ENCODE measurements around the gene CLEC4F. TPM values are rescaled to one million over a fixed set of nuclear protein-coding genes. Genes with fewer than 3 reads are reported as not detected.

Gene CLEC4F
- total RNA-seq, 2 donors from 2014 or later: 0.15 TPM; not detected in 1

GRCh38 chr2:70834106-70834505 is 13.7 kb upstream of the CLEC4F start:
- no peak for ATAC-seq
- no peaks in the 10 kb centered on the region for H3K9me3 ChIP-seq (ENCODE audit: control insufficient read depth, low read length, poor library complexity, severe bottlenecking)
- H3K27me3 Mint-ChIP-seq: peaks cover 67% of the 10 kb centered on the region
- peaks cover 7% of the 10 kb centered on the region for H3K4me1 Mint-ChIP-seq
- H3K27ac Mint-ChIP-seq: no peak overlapping the region
- H3K36me3 Mint-ChIP-seq (ENCODE audit: low read depth): no peaks in the 10 kb centered on the region
- no peak for DNase-seq
- H3K4me3 Mint-ChIP-seq: no peak overlapping the region

- H3K36me3 Mint-ChIP-seq (ENCODE audit: low read depth): no peaks in the 10 kb centered on the region
- no peaks in the 10 kb centered on the region for H3K9me3 ChIP-seq (ENCODE audit: control insufficient read depth, low read length, poor library complexity, severe bottlenecking)
- H3K27ac Mint-ChIP-seq: no peak overlapping the region
- H3K27me3 Mint-ChIP-seq: peaks cover 58% of the 10 kb centered on the region
- peaks cover 7% of the 10 kb centered on the region for H3K4me1 Mint-ChIP-seq
- no peak for ATAC-seq
- DNase-seq: no peak
- no peak overlapping the region for H3K4me3 Mint-ChIP-seq
Measured at GRCh38 chr2:70833246-70833645, 12.8 kb upstream of the CLEC4F start.

GRCh38 chr2:70832386-70832785 is 12.0 kb upstream of the CLEC4F start:
- ATAC-seq: no peak
- H3K27me3 Mint-ChIP-seq: peaks cover 57% of the 10 kb centered on the region

GRCh38 chr2:70831861-70832260 is 11.5 kb upstream of the CLEC4F start:
- peaks cover 10% of the 10 kb centered on the region for H3K4me1 Mint-ChIP-seq
- DNase-seq (no peak), ATAC-seq (no peak)
- peaks cover 60% of the 10 kb centered on the region for H3K27me3 Mint-ChIP-seq
- peaks cover 2% of the 10 kb centered on the region for H3K36me3 Mint-ChIP-seq (ENCODE audit: low read depth)
- no peak overlapping the region for H3K4me3 Mint-ChIP-seq
- H3K27ac Mint-ChIP-seq: no peak overlapping the region
- no peaks in the 10 kb centered on the region for H3K9me3 ChIP-seq (ENCODE audit: control insufficient read depth, low read length, poor library complexity, severe bottlenecking)

More at GRCh38 chr2:70832386-70832785, 12.0 kb upstream of the CLEC4F start:
- no peaks in the 10 kb centered on the region for H3K9me3 ChIP-seq (ENCODE audit: control insufficient read depth, low read length, poor library complexity, severe bottlenecking)
- DNase-seq: no peak
- Mint-ChIP-seq H3K36me3 (ENCODE audit: low read depth) (no peaks in the 10 kb centered on the region), H3K4me3 (no peak overlapping the region), H3K4me1 (peaks cover 7% of the 10 kb centered on the region), H3K27ac (no peak overlapping the region)

GRCh38 chr2:70830366-70830765 is 10.0 kb upstream of the CLEC4F start:
- ATAC-seq: no peak
- peaks cover 3% of the 10 kb centered on the region for H3K36me3 Mint-ChIP-seq (ENCODE audit: low read depth)
- H3K27me3 Mint-ChIP-seq: peaks cover 51% of the 10 kb centered on the region
- no peak overlapping the region for H3K27ac Mint-ChIP-seq
- no peak for DNase-seq
- H3K4me3 Mint-ChIP-seq: no peak overlapping the region
- H3K4me1 Mint-ChIP-seq: peaks cover 6% of the 10 kb centered on the region
- H3K9me3 ChIP-seq (ENCODE audit: control insufficient read depth, low read length, poor library complexity, severe bottlenecking): no peaks in the 10 kb centered on the region

- Mint-ChIP-seq H3K4me3 (no peak overlapping the region), H3K36me3 (ENCODE audit: low read depth) (peaks cover 3% of the 10 kb centered on the region), H3K27ac (no peak overlapping the region), H3K27me3 (peaks cover 46% of the 10 kb centered on the region), H3K4me1 (peaks cover 6% of the 10 kb centered on the region)
- DNase-seq (no peak), ATAC-seq (no peak)
- H3K9me3 ChIP-seq (ENCODE audit: control insufficient read depth, low read length, poor library complexity, severe bottlenecking): no peaks in the 10 kb centered on the region
Measured at GRCh38 chr2:70829916-70830315, 9.5 kb upstream of the CLEC4F start.

- H3K4me1 Mint-ChIP-seq: peaks cover 6% of the 10 kb centered on the region
- DNase-seq (no peak), ATAC-seq (no peak)
- no peak overlapping the region for H3K27ac Mint-ChIP-seq
- peaks cover 42% of the 10 kb centered on the region for H3K27me3 Mint-ChIP-seq
- peaks cover 3% of the 10 kb centered on the region for H3K36me3 Mint-ChIP-seq (ENCODE audit: low read depth)
- no peaks in the 10 kb centered on the region for H3K9me3 ChIP-seq (ENCODE audit: control insufficient read depth, low read length, poor library complexity, severe bottlenecking)
- H3K4me3 Mint-ChIP-seq: no peak overlapping the region
Measured at GRCh38 chr2:70828914-70829824, 8.8 kb upstream of the CLEC4F start.

- ATAC-seq: no peak
- Mint-ChIP-seq H3K4me1 (peaks cover 4% of the 10 kb centered on the region), H3K27ac (no peak overlapping the region), H3K36me3 (ENCODE audit: low read depth) (peaks cover 3% of the 10 kb centered on the region), H3K27me3 (peaks cover 34% of the 10 kb centered on the region), H3K4me3 (no peak overlapping the region)
- DNase-seq: no peak
- H3K9me3 ChIP-seq (ENCODE audit: control insufficient read depth, low read length, poor library complexity, severe bottlenecking): no peaks in the 10 kb centered on the region
Measured at GRCh38 chr2:70828115-70828514, 7.7 kb upstream of the CLEC4F start.

- Mint-ChIP-seq H3K27me3 (peaks cover 31% of the 10 kb centered on the region), H3K36me3 (ENCODE audit: low read depth) (peaks cover 3% of the 10 kb centered on the region), H3K4me3 (no peak overlapping the region), H3K27ac (no peak overlapping the region), H3K4me1 (peaks cover 4% of the 10 kb centered on the region)
- ATAC-seq (no peak), DNase-seq (no peak)
- H3K9me3 ChIP-seq (ENCODE audit: control insufficient read depth, low read length, poor library complexity, severe bottlenecking): no peaks in the 10 kb centered on the region
Measured at GRCh38 chr2:70827388-70827787, 7.0 kb upstream of the CLEC4F start.

- H3K27me3 Mint-ChIP-seq: peaks cover 28% of the 10 kb centered on the region
- H3K9me3 ChIP-seq (ENCODE audit: control insufficient read depth, low read length, poor library complexity, severe bottlenecking): no peaks in the 10 kb centered on the region
- H3K4me1 Mint-ChIP-seq: peaks cover 4% of the 10 kb centered on the region
- H3K27ac Mint-ChIP-seq: no peak overlapping the region
- no peak for ATAC-seq
- no peak overlapping the region for H3K4me3 Mint-ChIP-seq
- no peak for DNase-seq
- peaks cover 3% of the 10 kb centered on the region for H3K36me3 Mint-ChIP-seq (ENCODE audit: low read depth)
Measured at GRCh38 chr2:70826696-70827350, 6.4 kb upstream of the CLEC4F start.

- H3K4me3 Mint-ChIP-seq: no peak overlapping the region
- H3K9me3 ChIP-seq (ENCODE audit: control insufficient read depth, low read length, poor library complexity, severe bottlenecking): no peaks in the 10 kb centered on the region
- no peak overlapping the region for H3K27ac Mint-ChIP-seq
- ATAC-seq: no peak
- peaks cover 6% of the 10 kb centered on the region for H3K4me1 Mint-ChIP-seq
- peaks cover 41% of the 10 kb centered on the region for H3K27me3 Mint-ChIP-seq
- no peak for DNase-seq
- peaks cover 3% of the 10 kb centered on the region for H3K36me3 Mint-ChIP-seq (ENCODE audit: low read depth)
Measured at GRCh38 chr2:70823249-70823648, 2.9 kb upstream of the CLEC4F start.

- Mint-ChIP-seq H3K4me3 (no peak overlapping the region), H3K27me3 (peaks cover 45% of the 10 kb centered on the region), H3K4me1 (peaks cover 6% of the 10 kb centered on the region), H3K36me3 (ENCODE audit: low read depth) (peaks cover 3% of the 10 kb centered on the region), H3K27ac (no peak overlapping the region)
- ATAC-seq: no peak
- no peaks in the 10 kb centered on the region for H3K9me3 ChIP-seq (ENCODE audit: control insufficient read depth, low read length, poor library complexity, severe bottlenecking)
- no peak for DNase-seq
Measured at GRCh38 chr2:70822843-70823242, 2.4 kb upstream of the CLEC4F start.

- no peak for ATAC-seq
- H3K4me3 Mint-ChIP-seq: no peak overlapping the region
- peaks cover 70% of the 10 kb centered on the region for H3K27me3 Mint-ChIP-seq
- no peaks in the 10 kb centered on the region for H3K9me3 ChIP-seq (ENCODE audit: control insufficient read depth, low read length, poor library complexity, severe bottlenecking)
- peaks cover 2% of the 10 kb centered on the region for H3K4me1 Mint-ChIP-seq
- no peaks in the 10 kb centered on the region for H3K36me3 Mint-ChIP-seq (ENCODE audit: low read depth)
- DNase-seq: no peak
- no peak overlapping the region for H3K27ac Mint-ChIP-seq
Measured at GRCh38 chr2:70817284-70817954, 3.0 kb downstream of the CLEC4F start.

Measured in T-helper 17 cell (primary cell).